SU-DHL-6 (cell line): ENCODE data around the gene YPEL4.

Experiments used
- EZH2phosphoT487 ChIP-seq: fragments of 200-600 bp; sonication (generic), shearing (Covaris generic); conservative IDR thresholded peaks from 2 replicates; pipeline ENCODE4 v1.6.1; 2018; ENCODE audit warnings: mild to moderate bottlenecking, antibody characterized with exemption, low read length, moderate library complexity, mixed read lengths
- TF ChIP-seq, protein P1 (sequence below): fragments of 200-600 bp; sonication (generic); IDR thresholded peaks from one replicate; pipeline ENCODE4 v1.5.1; 2017; ENCODE audit warnings: antibody characterized with exemption, mild to moderate bottlenecking, low read length, moderate library complexity; ENCODE audit not compliant: insufficient read depth, poor library complexity, severe bottlenecking

DNA sequence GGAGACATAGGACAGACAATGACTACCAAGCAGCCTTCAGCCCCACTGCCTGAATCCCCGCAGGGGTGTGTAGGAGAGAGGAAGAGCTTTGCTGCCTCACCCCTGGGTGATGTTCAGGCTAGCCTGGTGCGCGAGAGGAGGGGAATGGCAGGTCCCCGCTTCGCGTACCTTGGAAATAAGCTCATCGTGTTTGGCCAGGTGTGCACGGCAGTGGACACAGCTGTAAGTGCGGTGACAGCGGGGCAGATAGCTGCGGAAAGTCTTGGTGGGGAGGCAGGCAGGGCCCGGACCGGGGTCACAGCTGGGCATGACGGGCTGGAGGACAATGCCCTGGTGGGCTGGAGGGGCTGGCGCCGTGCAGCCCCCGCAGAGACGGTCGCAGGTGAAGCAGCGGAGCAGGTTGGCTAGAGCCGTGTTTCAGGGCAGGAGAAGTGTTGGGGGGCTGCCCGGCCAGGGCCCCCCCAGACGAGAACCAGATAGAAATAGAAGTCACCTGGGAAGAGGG, 2.9 kb downstream of the YPEL4 start:
- no peak for TF ChIP-seq EZH2phosphoT487
- TF ChIP-seq, protein P1, sequence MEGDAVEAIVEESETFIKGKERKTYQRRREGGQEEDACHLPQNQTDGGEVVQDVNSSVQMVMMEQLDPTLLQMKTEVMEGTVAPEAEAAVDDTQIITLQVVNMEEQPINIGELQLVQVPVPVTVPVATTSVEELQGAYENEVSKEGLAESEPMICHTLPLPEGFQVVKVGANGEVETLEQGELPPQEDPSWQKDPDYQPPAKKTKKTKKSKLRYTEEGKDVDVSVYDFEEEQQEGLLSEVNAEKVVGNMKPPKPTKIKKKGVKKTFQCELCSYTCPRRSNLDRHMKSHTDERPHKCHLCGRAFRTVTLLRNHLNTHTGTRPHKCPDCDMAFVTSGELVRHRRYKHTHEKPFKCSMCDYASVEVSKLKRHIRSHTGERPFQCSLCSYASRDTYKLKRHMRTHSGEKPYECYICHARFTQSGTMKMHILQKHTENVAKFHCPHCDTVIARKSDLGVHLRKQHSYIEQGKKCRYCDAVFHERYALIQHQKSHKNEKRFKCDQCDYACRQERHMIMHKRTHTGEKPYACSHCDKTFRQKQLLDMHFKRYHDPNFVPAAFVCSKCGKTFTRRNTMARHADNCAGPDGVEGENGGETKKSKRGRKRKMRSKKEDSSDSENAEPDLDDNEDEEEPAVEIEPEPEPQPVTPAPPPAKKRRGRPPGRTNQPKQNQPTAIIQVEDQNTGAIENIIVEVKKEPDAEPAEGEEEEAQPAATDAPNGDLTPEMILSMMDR = no peak
